ENCODE results near the gene PGK1. TPM values are rescaled to one million over a fixed set of nuclear protein-coding genes. Genes with fewer than 3 reads are reported as not detected.
"Not testable (repeated sequence)": the region's sequence is repeated elsewhere in the genome, so short reads cannot be mapped to it uniquely, and the experiment has no call there.

PGK1 gene
- total and polyA plus RNA-seq, 2 donors (not counting 1 experiment from before 2014, with no cell fraction given) = 141 to 636 TPM

DNA sequence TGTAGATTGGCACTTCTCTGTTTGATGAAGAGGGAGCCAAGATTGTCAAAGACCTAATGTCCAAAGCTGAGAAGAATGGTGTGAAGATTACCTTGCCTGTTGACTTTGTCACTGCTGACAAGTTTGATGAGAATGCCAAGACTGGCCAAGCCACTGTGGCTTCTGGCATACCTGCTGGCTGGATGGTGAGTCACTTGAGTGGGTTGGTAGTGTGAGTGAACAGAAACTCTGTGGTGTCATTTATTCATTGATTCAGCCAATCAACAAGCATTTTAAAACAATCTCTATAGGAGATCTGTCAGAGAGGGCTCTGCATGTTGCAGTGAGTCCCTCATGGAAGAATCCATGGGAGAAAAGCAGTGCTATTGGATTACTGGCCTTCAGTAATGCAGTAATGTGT, 19.1 kb downstream of the PGK1 start:
- H3K27ac ChIP-seq (ENCODE audit: insufficient read depth, low read length) = no peak overlapping the region
- H3K4me1 ChIP-seq (ENCODE audit: control insufficient read depth, extremely low read depth, insufficient read depth, low read length) = no peaks in the 10 kb centered on the region
- TF ChIP-seq CTCF (conservative IDR thresholded peaks at IDR 0.05 in 1 of 2, IDR thresholded peaks at IDR 0.05 in 1 of 2; ENCODE audit: low read depth in 1 of 2, low read length in 2 of 2) = no peak
- TF ChIP-seq EZH2 (IDR thresholded peaks at IDR 0.05; ENCODE audit: low read length, missing control alignments) = no peak
- H3K36me3 ChIP-seq (ENCODE audit: control insufficient read depth, insufficient read depth, low read length) = peaks cover 8% of the 10 kb centered on the region
- no peak overlapping the region for H3K4me2 ChIP-seq (ENCODE audit: extremely low read depth, insufficient read depth, low read length)
- no peak overlapping the region for H2AFZ ChIP-seq (ENCODE audit: low read length)
- H3K79me2 ChIP-seq (ENCODE audit: control insufficient read depth, insufficient read depth, low read length) = no peaks in the 10 kb centered on the region
- no peaks in the 10 kb centered on the region for H3K9me3 ChIP-seq (ENCODE audit: control insufficient read depth, insufficient read depth, low read depth, low read length)
- H4K20me1 ChIP-seq (ENCODE audit: control insufficient read depth, extremely low read depth, insufficient read depth, low read length) = peaks cover 1% of the 10 kb centered on the region
- no peak overlapping the region for H3K9ac ChIP-seq (ENCODE audit: insufficient read depth, low read length)
- H3K27me3 ChIP-seq (ENCODE audit: control insufficient read depth, insufficient read depth, low read length) = no peaks in the 10 kb centered on the region
- no peak overlapping the region for H3K4me3 ChIP-seq (replicated peaks in 1 of 4; ENCODE audit: control extremely low read depth in 1 of 4, insufficient read depth in 1 of 4, low read depth in 3 of 4, low read length in 4 of 4)
- peak in 1 of 2 donors; percentile 72 for DNase-seq (ENCODE audit: low read depth in 2 of 2)

- Histone ChIP-seq H3K27me3 (ENCODE audit: control insufficient read depth, insufficient read depth, low read length) (no peaks in the 10 kb centered on the region), H3K4me1 (ENCODE audit: control insufficient read depth, extremely low read depth, insufficient read depth, low read length) (no peaks in the 10 kb centered on the region), H3K79me2 (ENCODE audit: control insufficient read depth, insufficient read depth, low read length) (no peaks in the 10 kb centered on the region), H3K4me2 (ENCODE audit: extremely low read depth, insufficient read depth, low read length) (no peak overlapping the region), H3K9me3 (ENCODE audit: control insufficient read depth, insufficient read depth, low read depth, low read length) (no peaks in the 10 kb centered on the region), H4K20me1 (ENCODE audit: control insufficient read depth, extremely low read depth, insufficient read depth, low read length) (peaks cover 1% of the 10 kb centered on the region), H3K36me3 (ENCODE audit: control insufficient read depth, insufficient read depth, low read length) (peaks cover 6% of the 10 kb centered on the region), H3K9ac (ENCODE audit: insufficient read depth, low read length) (no peak overlapping the region), H2AFZ (ENCODE audit: low read length) (no peak overlapping the region), H3K27ac (ENCODE audit: insufficient read depth, low read length) (no peak overlapping the region), H3K4me3 (replicated peaks in 1 of 4; ENCODE audit: control extremely low read depth in 1 of 4, insufficient read depth in 1 of 4, low read depth in 3 of 4, low read length in 4 of 4) (no peak overlapping the region)
- DNase-seq (ENCODE audit: low read depth in 2 of 2) = peak in 1 of 2 donors; percentile 17
- no peak for TF ChIP-seq EZH2 (IDR thresholded peaks at IDR 0.05; ENCODE audit: low read length, missing control alignments)
- peak in 1 of 2 donors; percentile 25 for TF ChIP-seq CTCF (conservative IDR thresholded peaks at IDR 0.05 in 1 of 2, IDR thresholded peaks at IDR 0.05 in 1 of 2; ENCODE audit: low read depth in 1 of 2, low read length in 2 of 2)
Measured at GRCh38 chrX:78124307-78124706, 20.3 kb downstream of the PGK1 start.

- Histone ChIP-seq H3K4me3 (replicated peaks in 1 of 4; ENCODE audit: control extremely low read depth in 1 of 4, insufficient read depth in 1 of 4, low read depth in 3 of 4, low read length in 4 of 4) (no peak overlapping the region), H3K9me3 (ENCODE audit: control insufficient read depth, insufficient read depth, low read depth, low read length) (no peaks in the 10 kb centered on the region), H4K20me1 (ENCODE audit: control insufficient read depth, extremely low read depth, insufficient read depth, low read length) (peaks cover 1% of the 10 kb centered on the region), H3K9ac (ENCODE audit: insufficient read depth, low read length) (no peak overlapping the region), H3K4me1 (ENCODE audit: control insufficient read depth, extremely low read depth, insufficient read depth, low read length) (no peaks in the 10 kb centered on the region), H3K36me3 (ENCODE audit: control insufficient read depth, insufficient read depth, low read length) (peaks cover 6% of the 10 kb centered on the region), H3K4me2 (ENCODE audit: extremely low read depth, insufficient read depth, low read length) (no peak overlapping the region), H3K27ac (ENCODE audit: insufficient read depth, low read length) (no peak overlapping the region), H2AFZ (ENCODE audit: low read length) (no peak overlapping the region), H3K79me2 (ENCODE audit: control insufficient read depth, insufficient read depth, low read length) (no peaks in the 10 kb centered on the region), H3K27me3 (ENCODE audit: control insufficient read depth, insufficient read depth, low read length) (no peaks in the 10 kb centered on the region)
- TF ChIP-seq CTCF (conservative IDR thresholded peaks at IDR 0.05 in 1 of 2, IDR thresholded peaks at IDR 0.05 in 1 of 2; ENCODE audit: low read depth in 1 of 2, low read length in 2 of 2) (no peak), EZH2 (IDR thresholded peaks at IDR 0.05; ENCODE audit: low read length, missing control alignments) (no peak)
- no peak for DNase-seq (ENCODE audit: low read depth in 2 of 2)
Measured at GRCh38 chrX:78125148-78125547, 21.1 kb downstream of the PGK1 start.

- H3K9me3 ChIP-seq (ENCODE audit: control insufficient read depth, insufficient read depth, low read depth, low read length); H4K20me1 ChIP-seq (ENCODE audit: control insufficient read depth, extremely low read depth, insufficient read depth, low read length); H3K9ac ChIP-seq (ENCODE audit: insufficient read depth, low read length); H3K4me3 ChIP-seq (replicated peaks in 1 of 4; ENCODE audit: control extremely low read depth in 1 of 4, insufficient read depth in 1 of 4, low read depth in 3 of 4, low read length in 4 of 4); H3K79me2 ChIP-seq (ENCODE audit: control insufficient read depth, insufficient read depth, low read length); H3K27ac ChIP-seq (ENCODE audit: insufficient read depth, low read length); H3K4me2 ChIP-seq (ENCODE audit: extremely low read depth, insufficient read depth, low read length); H3K4me1 ChIP-seq (ENCODE audit: control insufficient read depth, extremely low read depth, insufficient read depth, low read length); H2AFZ ChIP-seq (ENCODE audit: low read length); H3K27me3 ChIP-seq (ENCODE audit: control insufficient read depth, insufficient read depth, low read length); DNase-seq (ENCODE audit: low read depth in 2 of 2); H3K36me3 ChIP-seq (ENCODE audit: control insufficient read depth, insufficient read depth, low read length): not testable (repeated sequence)
Measured at GRCh38 chrX:78125781-78126180, 21.7 kb downstream of the PGK1 start.

Data from fibroblast of lung (primary cell).